GM12891 (cell line): ENCODE measurements around the gene CP.

Experiments
- POLR2A ChIP-seq: IDR thresholded peaks from 2 replicates; pipeline ENCODE4 v1.6.1; 2011; ENCODE audit warnings: low read depth, low read length, control low read depth
- POLR2AphosphoS5 ChIP-seq: IDR thresholded peaks from 2 replicates; pipeline ENCODE4 v1.6.1; 2011; ENCODE audit warnings: low read depth, low read length, control low read depth
- SPI1 ChIP-seq: IDR thresholded peaks from 2 replicates; pipeline ENCODE4 v1.6.1; 2011; ENCODE audit warnings: low read depth, low read length, control low read depth
- TAF1 ChIP-seq: IDR thresholded peaks from 2 replicates; pipeline ENCODE4 v1.6.1; 2011; ENCODE audit warnings: low read depth, low read length, control low read depth

DNA sequence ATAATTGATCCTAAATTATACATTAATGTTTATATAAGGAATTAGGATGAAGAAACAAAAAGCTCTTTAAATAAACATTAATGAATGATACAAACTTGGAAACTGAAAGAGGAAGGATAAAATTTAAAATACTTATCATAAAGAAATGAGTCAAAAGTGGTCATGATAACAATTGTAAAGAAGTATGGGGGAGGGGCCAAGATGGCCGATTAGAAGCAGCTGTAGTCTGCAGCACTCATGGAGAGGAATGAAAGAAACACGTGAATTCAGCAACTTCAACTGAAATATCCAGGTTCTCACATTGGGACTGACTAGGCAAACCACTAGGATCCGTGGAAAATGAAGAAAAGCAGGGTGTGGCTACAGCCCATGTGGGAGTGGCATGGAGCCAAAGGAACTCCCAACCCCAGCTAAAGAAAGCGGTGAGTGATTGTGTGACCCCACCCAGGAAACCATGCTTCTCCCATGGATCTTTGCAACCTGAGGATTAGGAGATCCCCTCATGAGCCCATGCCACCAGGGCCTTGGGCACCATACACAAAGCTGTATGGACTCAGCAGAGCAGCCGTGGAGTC, 13.1 kb upstream of the CP start:
- TF ChIP-seq POLR2A (no peak), POLR2AphosphoS5 (no peak), TAF1 (no peak), SPI1 (no peak)
